ENCODE data around the gene NPAS3.

DNA sequence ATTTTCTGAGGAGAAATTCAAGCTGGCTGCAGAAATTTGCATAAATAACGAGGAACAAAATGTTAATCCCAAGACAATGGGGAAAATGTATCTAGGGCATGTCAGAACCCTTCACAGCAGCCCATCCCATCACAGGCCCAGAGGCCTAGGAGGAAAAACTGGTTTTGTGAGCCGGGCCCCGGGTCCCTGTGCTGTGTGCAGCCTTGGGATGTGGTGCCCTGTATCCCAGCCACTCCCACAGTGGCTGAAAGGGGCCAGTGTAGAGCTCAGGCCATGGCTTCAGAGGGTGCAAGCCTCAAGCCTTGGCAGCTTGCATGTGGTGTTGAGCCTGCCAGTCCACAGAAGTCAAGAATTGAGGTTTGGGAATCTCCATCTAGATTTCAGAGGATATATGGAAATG lies 57.7 kb downstream of the NPAS3 start:
- TF ChIP-seq, protein P1, sequence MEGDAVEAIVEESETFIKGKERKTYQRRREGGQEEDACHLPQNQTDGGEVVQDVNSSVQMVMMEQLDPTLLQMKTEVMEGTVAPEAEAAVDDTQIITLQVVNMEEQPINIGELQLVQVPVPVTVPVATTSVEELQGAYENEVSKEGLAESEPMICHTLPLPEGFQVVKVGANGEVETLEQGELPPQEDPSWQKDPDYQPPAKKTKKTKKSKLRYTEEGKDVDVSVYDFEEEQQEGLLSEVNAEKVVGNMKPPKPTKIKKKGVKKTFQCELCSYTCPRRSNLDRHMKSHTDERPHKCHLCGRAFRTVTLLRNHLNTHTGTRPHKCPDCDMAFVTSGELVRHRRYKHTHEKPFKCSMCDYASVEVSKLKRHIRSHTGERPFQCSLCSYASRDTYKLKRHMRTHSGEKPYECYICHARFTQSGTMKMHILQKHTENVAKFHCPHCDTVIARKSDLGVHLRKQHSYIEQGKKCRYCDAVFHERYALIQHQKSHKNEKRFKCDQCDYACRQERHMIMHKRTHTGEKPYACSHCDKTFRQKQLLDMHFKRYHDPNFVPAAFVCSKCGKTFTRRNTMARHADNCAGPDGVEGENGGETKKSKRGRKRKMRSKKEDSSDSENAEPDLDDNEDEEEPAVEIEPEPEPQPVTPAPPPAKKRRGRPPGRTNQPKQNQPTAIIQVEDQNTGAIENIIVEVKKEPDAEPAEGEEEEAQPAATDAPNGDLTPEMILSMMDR (IDR thresholded peaks at IDR 0.05; ENCODE audit: low read depth, low read length, missing input control): no peak
- TF ChIP-seq RXRA (IDR thresholded peaks at IDR 0.05) (no peak), RAD21 (IDR thresholded peaks at IDR 0.05) (no peak)
- TF ChIP-seq, protein P2, sequence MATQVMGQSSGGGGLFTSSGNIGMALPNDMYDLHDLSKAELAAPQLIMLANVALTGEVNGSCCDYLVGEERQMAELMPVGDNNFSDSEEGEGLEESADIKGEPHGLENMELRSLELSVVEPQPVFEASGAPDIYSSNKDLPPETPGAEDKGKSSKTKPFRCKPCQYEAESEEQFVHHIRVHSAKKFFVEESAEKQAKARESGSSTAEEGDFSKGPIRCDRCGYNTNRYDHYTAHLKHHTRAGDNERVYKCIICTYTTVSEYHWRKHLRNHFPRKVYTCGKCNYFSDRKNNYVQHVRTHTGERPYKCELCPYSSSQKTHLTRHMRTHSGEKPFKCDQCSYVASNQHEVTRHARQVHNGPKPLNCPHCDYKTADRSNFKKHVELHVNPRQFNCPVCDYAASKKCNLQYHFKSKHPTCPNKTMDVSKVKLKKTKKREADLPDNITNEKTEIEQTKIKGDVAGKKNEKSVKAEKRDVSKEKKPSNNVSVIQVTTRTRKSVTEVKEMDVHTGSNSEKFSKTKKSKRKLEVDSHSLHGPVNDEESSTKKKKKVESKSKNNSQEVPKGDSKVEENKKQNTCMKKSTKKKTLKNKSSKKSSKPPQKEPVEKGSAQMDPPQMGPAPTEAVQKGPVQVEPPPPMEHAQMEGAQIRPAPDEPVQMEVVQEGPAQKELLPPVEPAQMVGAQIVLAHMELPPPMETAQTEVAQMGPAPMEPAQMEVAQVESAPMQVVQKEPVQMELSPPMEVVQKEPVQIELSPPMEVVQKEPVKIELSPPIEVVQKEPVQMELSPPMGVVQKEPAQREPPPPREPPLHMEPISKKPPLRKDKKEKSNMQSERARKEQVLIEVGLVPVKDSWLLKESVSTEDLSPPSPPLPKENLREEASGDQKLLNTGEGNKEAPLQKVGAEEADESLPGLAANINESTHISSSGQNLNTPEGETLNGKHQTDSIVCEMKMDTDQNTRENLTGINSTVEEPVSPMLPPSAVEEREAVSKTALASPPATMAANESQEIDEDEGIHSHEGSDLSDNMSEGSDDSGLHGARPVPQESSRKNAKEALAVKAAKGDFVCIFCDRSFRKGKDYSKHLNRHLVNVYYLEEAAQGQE (IDR thresholded peaks at IDR 0.05): no peak
- TF ChIP-seq, protein P3, sequence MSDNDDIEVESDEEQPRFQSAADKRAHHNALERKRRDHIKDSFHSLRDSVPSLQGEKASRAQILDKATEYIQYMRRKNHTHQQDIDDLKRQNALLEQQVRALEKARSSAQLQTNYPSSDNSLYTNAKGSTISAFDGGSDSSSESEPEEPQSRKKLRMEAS (IDR thresholded peaks at IDR 0.05): no peak

Measured in liver (tissue), 3 donors.